T follicular helper cell (primary cell): ENCODE data around the gene BRD4.

ENCODE experiments used
- DNase-seq: peaks from one replicate; pipeline ENCODE4 v3.0.0-alpha.2; 2020; ENCODE audit warnings: low read depth

Gene BRD4

DNA sequence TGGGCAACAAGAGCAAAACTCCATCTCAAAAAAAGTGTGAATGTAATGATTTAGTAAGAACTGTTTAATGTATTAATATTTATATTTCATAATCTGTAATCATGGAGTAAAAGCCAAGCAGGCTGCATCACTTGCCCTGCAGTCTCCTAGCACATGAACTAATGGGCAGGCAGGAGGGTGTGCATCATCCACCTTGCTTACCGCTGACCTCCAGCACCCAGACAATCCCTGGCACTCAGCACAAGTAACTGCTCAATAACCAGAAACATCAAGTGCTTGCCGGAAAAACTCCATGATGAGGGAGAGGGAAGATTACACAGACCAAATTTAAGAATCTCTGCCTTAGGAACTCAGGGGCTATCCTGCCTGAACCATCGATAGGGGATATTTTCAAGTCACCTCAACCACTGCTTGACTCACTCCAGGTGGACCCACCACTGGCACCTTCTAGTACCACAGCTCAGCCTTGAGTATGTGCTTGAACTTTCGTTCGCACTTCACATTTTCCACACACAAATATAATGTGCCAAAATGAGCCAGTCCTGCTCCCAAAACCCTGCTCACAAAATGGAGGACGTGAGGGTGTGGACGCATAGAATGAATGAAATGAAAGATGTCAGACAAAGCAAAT, 18.6 kb downstream of the BRD4 start:
- no peak for DNase-seq

DNA sequence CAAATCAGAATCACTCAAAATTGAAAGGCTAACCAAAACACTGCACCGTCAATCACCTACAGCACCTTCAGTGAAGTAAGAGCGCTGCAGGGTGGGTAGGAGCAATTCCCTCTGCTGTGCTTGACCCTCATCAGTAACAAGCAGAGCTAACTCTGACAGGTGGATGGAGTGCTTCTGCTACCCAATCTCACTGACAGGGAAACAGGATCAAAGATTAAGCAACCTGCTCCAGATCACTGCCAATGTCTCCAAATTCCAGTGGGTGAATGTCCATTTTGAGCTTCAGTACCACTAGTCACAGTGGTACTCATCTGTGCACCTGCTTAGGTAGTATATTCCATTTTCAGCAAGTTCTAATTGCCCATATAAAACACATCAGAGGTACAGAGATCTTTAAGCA, 25.2 kb downstream of the BRD4 start:
- DNase-seq = no peak

DNA sequence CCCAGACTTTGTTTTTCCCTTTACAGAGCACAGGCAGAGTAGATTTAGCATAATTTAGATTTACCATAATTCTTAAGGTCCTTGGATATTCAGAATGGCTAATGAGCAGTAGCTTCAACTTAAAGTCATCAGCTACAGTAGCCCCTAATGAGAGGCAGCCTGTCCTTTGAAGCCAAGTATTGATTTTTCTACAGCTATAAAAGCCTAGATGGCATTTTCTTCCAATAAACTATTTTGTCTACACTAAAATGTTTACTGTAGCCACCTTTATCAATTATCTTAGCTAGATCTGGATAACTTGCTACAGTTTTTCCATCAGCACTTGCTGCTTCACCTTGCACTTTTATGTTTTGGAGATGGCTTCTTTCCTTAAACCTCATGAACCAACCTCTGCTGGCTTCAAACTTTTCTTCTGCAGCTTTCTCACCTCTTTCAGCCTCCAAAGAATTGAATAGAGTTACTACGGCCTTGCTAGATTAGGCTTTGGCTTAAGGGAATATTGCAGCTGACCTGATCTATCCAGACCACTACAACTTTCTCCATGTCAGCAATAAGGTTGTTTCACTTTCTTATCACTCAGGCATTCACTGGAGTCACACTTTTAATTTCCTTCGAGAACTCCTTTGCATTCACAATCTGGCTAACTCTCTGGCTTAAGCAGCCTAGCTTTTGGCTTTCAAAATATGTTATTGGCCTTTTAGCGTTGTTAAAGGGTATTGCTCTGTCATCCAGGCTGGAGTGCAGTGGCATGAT, 26.6 kb downstream of the BRD4 start:
- DNase-seq = no peak

DNA sequence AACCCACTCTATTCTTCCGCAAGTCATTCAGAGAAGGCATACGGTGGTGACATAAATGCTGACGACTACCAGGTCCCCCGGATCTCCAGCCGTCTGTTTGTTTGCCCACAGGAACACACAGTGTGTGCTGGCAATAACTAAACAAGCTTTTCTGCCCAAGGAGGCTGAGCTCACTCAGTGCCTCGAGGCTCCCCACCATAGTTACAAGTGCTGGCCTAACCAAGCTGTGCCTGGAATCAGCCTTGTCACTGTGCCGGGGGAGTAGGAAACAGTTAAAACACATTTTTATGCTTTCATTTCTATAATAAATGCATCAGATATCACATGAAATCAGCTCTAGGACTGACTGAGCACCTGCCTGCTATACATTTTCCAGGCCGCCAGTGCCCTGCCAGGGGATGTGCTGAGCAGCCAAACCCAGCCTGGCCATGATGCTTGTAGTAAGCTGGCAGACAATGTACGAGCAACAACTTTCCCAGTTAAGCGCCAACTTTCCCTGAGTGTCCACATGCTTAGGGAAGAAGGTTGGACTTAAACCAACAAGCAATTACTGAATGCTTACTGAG, 28.1 kb downstream of the BRD4 start:
- peak; percentile 20 for DNase-seq

DNA sequence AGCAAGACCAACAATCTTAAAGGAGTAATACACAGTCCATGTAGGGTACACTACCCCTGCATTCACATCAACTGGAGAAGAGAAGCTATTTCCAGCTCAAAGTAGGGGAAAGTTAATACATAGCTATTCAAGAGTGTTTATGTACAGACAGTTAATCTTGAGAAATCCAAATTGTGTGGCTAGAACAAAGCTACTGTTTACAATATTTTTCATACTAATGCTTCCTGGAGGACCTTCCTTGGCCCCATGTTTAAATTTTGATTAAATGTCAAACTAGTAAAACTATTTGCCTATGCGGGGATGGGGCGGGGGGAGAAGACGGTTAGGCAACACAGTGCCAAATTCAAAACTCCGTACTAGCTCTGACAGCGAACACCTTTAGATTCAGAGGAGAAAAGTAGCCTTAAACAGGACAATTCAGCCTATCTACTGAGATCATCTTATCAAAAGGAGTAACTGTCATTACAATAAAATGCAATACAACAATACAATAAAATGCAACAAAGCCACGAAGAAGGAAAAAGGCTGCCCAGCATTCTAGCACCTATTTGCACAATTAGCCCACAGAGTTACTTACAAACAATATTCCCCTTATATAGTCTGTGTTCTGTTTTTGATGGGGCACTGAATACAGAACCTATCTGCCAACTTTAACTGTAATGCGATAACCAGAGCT, 29.1 kb downstream of the BRD4 start:
- DNase-seq = no peak

DNA sequence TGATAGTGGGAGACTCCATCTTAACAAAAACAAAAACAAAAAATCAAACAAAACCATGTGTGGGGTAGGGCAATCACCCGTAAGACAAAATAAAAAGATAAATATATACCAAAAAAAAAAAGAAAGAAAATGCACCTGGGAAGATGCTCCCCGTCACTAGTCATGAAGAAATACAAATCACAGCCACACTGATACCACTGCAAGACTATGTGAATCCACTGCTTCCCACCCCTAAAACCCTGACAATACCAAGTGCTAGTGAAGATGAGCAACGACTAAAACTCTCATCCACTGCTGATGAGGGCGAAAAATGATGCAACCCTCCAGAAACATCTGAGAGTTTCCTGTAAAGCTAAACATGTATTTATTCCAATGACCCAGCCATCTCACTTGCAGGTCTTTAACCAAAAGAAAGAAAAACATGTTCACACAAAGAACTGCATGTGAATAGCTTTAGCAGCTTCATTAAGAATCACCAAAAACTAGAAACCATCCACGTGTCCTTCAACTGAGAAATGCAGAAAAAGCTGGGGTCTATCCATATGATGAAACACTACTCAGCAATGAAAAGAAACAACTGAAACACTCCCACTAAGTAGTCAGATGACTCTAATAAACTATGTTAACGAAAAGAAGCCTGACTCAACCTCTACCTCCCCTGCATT, 31.7 kb downstream of the BRD4 start:
- DNase-seq = no peak

DNA sequence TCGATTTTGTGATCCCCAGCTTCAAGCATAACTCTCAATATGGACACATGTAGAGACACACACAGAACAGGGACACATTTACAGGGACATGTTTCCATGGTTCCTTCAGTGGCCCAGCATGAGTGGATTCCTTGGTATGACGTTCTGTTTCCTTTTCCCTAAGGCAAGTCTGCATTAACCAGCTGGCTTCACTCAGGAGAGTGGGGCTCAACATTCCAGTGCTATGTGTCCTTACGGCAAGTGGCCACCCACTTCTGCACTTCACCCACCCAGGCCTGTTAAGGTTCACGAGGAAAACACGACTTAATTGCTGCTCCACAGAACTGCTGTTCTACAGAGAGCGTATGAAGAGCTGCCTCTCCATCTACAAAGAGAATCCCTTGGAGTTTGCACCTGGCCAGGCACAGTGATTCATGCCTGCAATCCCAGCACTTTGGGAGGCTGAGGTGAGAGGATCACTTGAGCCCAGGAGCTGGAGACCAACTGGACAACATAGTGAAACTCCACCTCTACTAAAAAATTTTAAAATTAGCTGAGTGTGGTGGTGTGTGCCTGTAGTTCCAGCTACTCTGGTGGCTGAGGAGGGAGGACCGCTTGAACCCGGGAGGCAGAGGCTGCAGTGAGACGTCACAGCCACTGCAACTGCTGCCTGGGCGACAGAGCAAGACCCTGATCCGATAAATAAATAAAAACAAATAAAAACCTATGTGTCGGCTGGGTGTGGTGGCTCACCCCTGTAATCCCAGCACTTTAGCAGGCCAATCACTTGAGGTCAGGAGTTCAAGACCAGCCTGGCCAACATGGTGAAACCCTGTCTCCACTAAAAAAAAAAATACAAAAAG, 32.5 kb downstream of the BRD4 start:
- no peak for DNase-seq

DNA sequence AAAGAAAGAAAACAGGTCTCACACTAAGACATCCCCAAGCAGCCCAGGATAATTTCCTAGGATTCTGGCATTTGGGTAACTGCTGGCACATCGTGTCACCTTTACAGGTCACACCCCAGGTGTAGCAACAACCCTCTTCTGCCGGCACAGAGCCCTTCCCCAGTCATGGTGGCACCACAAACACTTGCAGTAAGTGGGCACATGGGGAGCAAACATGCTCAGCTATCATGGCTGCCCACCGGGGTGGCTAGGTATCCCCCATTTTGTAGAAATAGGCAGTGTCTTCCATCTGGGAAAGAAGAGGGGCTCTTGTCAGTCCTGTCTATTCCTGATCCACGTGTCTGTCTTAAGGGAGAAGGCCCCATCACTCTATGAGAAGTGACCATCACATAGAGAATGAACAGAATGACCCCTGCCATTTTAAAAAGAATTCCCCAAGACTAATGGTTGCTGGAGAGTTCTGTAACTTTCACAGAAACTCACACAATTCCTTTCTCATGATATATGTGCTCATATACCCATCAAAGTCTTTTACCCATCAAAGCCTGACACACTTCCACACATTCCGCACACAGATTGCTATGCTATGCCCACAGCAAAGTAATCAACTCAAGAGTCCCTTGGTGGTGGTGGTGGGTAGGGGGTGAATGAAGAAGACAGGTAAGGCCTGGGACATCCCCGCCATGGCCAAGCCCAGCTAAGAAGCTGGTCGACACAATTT, 33.3 kb downstream of the BRD4 start:
- DNase-seq = no peak

DNA sequence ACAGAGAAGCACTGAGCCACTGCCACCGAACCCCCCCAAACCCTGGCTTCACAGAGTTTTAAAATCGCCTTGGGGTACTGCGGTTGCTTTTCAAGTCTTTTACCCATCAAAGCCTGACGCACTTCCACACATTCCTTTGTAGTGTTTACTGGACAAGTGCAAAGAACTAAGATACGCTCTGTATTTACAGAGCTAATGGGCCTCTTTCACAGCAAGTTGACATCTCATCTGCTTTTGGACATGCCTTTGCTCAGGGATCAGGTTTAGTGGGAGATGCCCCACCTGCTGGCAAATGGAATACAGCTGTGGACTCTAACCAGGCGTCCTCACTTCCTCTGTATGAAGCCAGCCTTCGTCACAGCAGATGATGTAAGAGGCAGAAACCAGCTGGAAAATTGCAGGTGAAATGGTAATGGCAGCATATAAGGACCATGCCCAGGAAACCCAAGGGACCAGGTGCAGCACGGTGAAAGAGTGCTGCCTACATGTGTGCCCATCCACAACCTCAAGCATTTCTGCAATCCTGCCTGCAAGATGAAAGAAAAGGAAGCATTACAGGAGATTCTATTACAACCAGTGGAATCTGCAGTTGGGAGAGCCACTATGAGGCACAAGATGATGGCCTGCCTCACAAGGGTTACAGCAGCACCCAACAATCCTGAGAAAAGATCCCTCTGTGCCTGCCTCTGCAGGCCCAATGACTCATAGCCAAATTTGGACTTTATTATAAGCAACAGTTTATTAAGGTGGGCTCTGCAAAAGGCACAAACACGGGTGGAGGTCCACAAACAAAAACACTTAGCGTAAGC, 34.7 kb downstream of the BRD4 start:
- DNase-seq = peak; percentile 15

DNA sequence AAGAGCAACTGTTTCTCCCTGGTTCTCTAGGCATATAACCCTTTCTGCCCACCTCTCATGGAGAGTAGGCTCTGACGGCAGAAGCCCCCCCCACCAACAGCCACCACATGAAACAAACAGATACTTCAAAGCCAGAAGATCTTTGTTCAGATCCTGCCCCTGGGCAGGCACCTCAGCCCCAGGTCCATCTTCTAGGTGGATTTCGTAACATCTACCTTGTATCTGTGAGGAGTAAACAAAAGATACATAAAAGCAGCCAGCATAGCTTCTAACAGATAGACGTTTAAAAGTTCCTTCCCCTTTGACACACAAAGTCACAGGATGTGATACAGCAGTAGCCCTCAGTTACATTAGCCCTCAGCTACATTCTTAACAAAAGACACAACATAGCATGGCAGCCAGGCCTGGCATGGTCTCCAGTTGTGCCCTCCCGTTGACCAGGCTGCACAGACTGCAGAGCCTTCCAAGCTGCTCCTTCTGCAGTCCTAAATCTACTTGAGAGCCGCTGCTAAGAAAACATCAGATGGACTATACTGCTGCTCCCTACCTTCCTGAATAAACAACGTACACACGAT, 35.4 kb downstream of the BRD4 start:
- no peak for DNase-seq

DNA sequence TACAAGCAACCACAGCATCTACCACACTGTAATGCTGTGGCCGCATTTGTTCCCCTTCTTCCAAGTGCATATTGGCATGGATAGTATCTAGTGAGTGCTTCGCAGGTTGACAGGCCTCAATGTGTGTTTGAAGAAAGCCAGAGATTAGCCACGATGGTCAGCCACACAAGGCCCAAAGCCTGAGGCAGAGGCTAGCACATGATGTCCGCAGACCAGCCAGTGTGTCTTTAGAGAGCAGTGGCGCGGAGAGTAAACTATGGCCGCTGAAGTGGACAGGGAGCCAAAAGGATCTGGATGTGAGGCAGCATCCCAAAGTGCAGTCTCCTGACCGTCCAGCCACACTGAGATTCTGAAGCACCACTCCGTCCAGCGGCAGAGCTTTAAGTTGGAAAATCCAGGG, 36.0 kb downstream of the BRD4 start:
- no peak for DNase-seq

DNA sequence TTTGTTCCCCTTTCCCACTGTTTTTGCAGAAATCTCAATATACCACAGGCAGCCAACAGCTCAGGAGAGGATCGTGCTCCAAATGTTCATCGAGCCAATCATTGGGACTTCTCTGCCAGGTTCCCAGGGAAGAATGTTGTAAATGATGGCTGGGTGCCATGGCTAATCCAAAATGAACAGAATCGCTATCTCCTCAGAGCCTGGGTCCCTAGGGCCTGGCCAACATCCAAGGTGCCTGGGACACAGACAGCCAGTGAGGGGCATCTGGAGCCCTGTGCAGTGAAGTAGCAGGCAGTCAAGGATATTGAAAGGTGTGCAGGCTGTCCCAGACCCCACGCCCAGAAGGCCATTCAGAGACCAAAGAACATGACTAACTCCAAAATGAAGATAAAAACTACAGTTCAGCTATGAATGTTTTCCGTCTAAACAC, 37.8 kb downstream of the BRD4 start:
- DNase-seq = no peak

DNA sequence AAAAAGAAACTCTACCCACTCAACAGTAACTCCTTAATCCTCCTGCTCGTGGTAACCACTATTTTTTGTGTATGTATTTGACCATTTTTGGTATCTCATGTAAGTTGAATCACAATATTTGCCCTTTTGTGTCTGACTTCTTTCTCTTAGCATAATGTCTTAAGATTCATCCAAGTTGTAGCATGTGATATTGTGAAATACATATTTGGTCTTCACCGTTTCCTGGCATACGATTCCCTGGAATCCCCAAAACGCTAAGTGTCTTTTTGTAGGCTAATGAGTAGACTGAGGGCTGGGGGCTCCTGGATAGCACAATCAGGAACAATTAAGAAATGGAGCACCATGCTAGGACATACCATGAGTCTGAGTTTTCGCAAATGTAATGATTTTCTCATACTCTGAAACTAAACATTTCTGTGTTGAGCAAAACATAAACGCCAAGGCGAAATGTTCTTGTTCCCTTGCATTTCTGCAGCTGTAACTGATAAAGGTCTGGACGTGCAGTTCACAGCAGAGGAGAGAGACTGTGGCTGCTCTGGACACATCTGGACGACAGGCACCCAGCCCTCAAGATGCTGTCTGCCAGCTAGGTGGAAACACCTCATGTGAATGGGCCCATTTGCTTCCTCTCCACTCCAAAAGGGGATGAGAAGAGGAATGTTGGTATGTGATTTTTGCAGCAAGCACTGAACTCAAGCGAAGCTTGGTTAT, 38.4 kb downstream of the BRD4 start:
- DNase-seq = no peak

DNA sequence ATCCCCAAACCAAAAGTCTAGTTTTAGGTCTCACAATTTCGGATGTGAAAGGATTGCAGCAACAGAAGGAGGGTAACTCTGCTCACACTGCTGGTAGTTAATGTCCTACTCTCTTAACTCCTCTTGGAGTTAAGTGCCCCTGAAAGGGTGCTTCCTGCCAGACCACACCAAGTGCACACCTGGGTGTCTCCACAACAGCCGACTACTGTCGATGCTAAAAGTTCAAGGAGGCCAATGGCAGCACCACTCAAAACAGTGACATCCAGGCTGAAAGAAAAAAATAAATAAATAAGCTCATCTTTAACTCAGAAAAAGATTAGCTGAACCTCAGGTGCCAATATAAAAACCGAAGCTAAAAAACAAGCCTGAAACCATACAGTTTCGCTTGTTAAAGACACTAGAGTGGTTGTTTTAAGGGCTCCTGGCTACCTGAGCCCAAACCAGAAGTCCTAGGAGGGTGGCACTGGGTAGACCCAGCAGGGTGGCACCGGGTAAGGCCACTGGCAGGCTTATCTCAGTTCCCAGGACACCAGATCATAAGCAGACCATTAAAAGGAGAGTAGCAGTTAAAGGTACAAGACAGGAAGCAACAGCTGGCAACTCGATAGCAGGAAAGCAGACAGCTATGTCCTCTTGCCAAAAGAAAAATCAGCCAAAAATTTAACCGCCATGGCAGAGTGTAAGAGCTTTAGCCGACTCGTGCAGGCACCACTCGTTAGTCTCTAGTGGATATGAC, 39.3 kb downstream of the BRD4 start:
- DNase-seq = no peak

DNA sequence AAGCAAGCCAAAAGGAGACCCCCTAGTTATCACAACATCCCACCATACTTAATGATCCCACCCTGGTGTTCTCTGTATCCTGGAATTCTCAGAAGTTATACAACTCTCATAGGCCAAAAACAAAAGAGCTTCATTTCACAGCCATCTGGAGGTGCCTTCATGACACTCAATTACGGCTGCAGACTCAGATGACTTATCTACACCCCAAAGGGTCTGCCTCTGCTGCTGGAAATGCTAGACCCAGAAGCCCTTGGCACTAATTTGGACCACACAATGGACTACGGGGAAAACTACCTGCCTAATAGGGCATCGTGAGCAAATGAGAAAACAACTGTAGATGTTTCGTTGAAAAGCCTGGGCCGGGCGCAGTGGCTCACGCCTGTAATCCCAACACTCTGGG, 40.2 kb downstream of the BRD4 start:
- DNase-seq = no peak

DNA sequence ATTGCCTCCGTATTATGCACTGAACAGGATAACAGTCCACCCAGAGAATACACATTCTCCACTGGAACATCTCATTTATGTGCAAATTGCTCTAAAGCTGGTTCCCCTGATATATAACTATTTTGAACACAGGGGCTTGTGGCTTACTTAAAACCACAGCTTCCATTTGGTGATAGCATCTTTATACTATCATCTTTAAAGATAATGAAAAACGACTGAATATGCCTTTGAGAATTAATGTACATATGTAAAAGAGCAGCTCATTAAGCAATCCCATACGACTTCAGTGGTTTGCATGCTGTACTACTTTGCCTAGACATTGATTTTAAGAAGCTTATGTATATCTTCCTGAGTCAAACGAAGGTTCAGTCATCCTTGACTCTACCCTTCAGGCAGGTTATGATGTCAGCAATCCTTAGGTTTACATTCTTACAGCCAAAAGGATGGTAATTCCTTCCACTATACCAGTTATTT, 40.8 kb downstream of the BRD4 start:
- DNase-seq = no peak

DNA sequence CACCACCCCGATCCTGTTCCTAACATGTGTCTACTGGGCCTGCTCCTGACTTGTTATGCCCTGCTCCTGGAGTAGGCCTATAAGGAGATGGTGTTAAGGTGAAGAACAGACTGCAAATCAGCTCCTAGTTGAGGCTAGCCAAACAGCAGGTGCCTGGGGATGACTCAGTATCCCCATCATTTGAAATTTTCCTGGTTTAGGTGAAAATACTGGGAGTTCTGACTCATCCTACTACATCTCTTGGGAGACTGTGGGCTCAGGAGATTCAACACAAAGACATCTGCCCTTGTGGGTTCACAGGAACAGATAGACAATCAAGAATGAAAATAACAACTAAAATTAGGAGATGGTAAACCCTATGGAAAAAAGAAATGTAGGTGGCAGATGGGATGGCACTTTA, 41.2 kb downstream of the BRD4 start:
- DNase-seq = no peak

DNA sequence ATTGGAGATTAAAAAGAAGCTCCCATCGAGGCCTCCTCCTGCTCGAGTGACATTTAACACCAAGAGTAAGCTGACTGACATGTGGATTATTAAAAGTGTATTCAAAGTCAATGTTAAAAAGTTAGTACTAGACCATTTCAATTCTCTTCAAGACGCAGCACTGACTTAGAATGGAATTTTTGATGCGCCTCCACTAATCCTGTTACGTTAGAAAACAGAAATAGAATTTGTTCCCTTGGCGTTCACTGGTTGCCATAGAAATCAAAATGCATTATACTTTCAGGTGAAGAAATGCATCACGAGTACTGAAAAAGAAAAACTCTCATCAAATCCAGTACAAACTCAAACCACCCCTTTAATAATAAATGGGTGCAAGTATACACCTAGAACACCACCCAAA, 42.2 kb downstream of the BRD4 start:
- DNase-seq = no peak
